Loucy (cell line): ENCODE results near the gene ANKFY1.

Source experiments
- EZH2phosphoT487 ChIP-seq: fragments of 200-600 bp; IDR thresholded peaks from 2 replicates; pipeline ENCODE4 v1.6.1; 2018; ENCODE audit warnings: antibody characterized with exemption, mild to moderate bottlenecking, moderate library complexity, borderline replicate concordance
- TF ChIP-seq, protein P1 (sequence below): fragments of 200-600 bp; sonication (generic); conservative IDR thresholded peaks from 2 replicates; pipeline ENCODE4 v1.5.1; 2014; ENCODE audit warnings: mild to moderate bottlenecking, antibody characterized with exemption, low read length

DNA sequence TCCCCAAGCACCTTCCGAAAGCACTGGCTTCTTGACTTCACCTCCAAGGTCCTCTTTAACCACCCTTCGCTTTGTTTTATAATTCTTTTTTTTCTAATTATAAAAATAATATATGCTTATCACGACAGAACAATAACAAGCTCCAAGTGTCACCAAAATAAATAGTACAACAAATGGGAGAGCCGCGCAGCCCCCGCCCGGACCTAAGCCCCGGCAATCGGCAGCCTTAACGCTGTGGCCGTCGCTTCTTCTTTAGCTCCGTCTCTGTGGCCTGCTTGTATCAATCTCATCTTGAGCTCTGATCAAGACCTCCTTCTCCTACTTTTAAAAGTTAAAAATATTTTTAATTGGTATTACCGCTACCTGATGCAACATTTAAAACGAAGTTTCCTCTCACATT lies 78.1 kb downstream of the ANKFY1 start:
- TF ChIP-seq, protein P1, sequence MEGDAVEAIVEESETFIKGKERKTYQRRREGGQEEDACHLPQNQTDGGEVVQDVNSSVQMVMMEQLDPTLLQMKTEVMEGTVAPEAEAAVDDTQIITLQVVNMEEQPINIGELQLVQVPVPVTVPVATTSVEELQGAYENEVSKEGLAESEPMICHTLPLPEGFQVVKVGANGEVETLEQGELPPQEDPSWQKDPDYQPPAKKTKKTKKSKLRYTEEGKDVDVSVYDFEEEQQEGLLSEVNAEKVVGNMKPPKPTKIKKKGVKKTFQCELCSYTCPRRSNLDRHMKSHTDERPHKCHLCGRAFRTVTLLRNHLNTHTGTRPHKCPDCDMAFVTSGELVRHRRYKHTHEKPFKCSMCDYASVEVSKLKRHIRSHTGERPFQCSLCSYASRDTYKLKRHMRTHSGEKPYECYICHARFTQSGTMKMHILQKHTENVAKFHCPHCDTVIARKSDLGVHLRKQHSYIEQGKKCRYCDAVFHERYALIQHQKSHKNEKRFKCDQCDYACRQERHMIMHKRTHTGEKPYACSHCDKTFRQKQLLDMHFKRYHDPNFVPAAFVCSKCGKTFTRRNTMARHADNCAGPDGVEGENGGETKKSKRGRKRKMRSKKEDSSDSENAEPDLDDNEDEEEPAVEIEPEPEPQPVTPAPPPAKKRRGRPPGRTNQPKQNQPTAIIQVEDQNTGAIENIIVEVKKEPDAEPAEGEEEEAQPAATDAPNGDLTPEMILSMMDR, result no peak
- no peak for TF ChIP-seq EZH2phosphoT487
